ENCODE measurements around the gene POLR3K. TPM values are rescaled to one million over a fixed set of nuclear protein-coding genes. Genes with fewer than 3 reads are reported as not detected.
A peak's percentile ranks its signal among the peaks of the same experiment; 100 is the strongest.
"Not testable (repeated sequence)": the region's sequence is repeated elsewhere in the genome, so short reads cannot be mapped to it uniquely, and the experiment has no call there.

Gene POLR3K
- total RNA-seq, 1 experiment from 2014 or later = 29.1 TPM

DNA sequence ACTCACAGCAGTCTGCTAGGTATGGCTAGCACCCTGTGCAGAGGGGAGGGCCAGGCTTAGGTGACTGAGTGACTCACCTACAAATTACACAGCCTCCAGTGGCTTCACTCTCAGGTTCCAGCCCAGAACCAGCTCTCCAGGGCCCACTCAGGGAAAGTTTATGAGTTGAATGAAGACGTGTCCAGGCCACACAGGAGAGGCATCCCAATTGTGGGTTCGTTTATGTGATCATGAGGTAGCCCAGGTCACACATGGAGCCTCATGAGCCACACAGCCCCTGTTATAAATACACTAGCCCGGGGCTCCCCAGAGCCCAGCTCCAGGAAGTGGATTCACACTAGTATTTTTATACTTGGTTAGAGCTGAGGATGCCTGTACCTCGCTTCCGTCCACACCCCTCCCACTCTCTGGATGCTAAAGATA lies 27.5 kb downstream of the POLR3K start:
- CTCF ChIA-PET; intact Hi-C loops (cut with micrococcal nuclease; ENCODE audit: unreplicated experiment); H3K4me3 Mint-ChIP-seq (ENCODE audit: low read depth, unreplicated experiment); H3K27me3 Mint-ChIP-seq (ENCODE audit: unreplicated experiment); H3K36me3 Mint-ChIP-seq (ENCODE audit: insufficient read depth, unreplicated experiment); H3K4me1 Mint-ChIP-seq (ENCODE audit: low read depth, unreplicated experiment); DNase-seq; H3K27ac Mint-ChIP-seq (ENCODE audit: unreplicated experiment); H3K9me3 Mint-ChIP-seq (ENCODE audit: low read depth, unreplicated experiment); BruUV-seq (replicated peaks): not testable (repeated sequence)

GRCh38 chr16:24151-24550 lies 29.3 kb downstream of the POLR3K start:
- H3K27me3 Mint-ChIP-seq (ENCODE audit: unreplicated experiment); H3K36me3 Mint-ChIP-seq (ENCODE audit: insufficient read depth, unreplicated experiment); CTCF ChIA-PET; H3K4me3 Mint-ChIP-seq (ENCODE audit: low read depth, unreplicated experiment); DNase-seq; intact Hi-C loops (cut with micrococcal nuclease; ENCODE audit: unreplicated experiment); H3K4me1 Mint-ChIP-seq (ENCODE audit: low read depth, unreplicated experiment); H3K9me3 Mint-ChIP-seq (ENCODE audit: low read depth, unreplicated experiment); BruUV-seq (replicated peaks); H3K27ac Mint-ChIP-seq (ENCODE audit: unreplicated experiment): not testable (repeated sequence)

DNA sequence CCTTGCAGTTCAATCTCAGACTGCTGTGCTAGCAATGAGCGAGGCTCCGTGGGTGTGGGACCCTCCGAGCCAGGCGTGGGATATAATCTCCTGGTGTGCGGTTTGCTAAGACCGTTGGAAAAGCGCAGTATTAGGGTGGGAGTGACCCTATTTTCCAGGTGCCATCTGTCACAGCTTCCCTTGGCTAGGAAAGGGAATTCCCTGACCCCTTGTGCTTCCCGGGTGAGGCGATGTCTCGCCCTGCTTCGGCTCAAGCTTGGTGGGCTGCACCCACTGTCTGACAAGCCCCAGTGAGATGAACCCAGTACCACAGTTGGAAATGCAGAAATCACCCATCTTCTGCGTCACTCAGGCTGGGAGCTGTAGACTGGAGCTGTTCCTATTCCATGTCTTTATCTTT lies 32.5 kb downstream of the POLR3K start:
- H3K27me3 Mint-ChIP-seq (ENCODE audit: unreplicated experiment); H3K9me3 Mint-ChIP-seq (ENCODE audit: low read depth, unreplicated experiment); BruUV-seq (replicated peaks); CTCF ChIA-PET; H3K27ac Mint-ChIP-seq (ENCODE audit: unreplicated experiment); DNase-seq; intact Hi-C loops (cut with micrococcal nuclease; ENCODE audit: unreplicated experiment); H3K4me1 Mint-ChIP-seq (ENCODE audit: low read depth, unreplicated experiment); H3K36me3 Mint-ChIP-seq (ENCODE audit: insufficient read depth, unreplicated experiment); H3K4me3 Mint-ChIP-seq (ENCODE audit: low read depth, unreplicated experiment): not testable (repeated sequence)

DNA sequence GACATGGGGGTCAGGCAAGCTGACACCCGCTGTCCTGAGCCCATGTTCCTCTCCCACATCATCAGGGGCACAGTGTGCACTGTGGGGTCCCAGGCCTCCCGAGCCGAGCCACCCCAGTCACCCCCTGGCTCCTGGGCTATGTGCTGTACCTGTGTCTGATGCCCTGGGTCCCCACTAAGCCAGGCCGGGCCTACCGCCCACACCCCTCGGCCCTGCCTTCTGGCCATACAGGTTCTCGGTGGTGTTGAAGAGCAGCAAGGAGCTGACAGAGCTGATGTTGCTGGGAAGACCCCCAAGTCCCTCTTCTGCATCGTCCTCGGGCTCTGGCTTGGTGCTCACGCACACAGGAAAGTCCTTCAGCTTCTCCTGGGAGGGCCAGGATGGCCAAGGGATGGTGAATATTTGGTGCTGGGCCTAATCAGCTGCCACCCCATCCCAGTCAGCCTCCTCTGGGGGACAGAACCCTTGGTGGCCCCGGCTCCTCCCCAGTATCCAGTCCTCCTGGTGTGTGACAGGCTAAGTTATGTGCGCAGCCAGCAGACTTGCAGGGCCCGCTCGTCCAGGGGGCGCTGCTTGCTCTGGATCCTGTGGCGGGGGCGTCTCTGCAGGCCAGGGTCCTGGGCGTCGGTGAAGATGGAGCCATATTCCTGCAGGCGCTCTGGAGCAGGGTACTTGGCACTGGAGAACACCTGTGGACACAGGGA lies 36.2 kb downstream of the POLR3K start:
- intact Hi-C loops (cut with micrococcal nuclease; ENCODE audit: unreplicated experiment); H3K4me3 Mint-ChIP-seq (ENCODE audit: low read depth, unreplicated experiment); CTCF ChIA-PET; BruUV-seq (replicated peaks); DNase-seq; H3K4me1 Mint-ChIP-seq (ENCODE audit: low read depth, unreplicated experiment); H3K27ac Mint-ChIP-seq (ENCODE audit: unreplicated experiment); H3K36me3 Mint-ChIP-seq (ENCODE audit: insufficient read depth, unreplicated experiment); H3K27me3 Mint-ChIP-seq (ENCODE audit: unreplicated experiment); H3K9me3 Mint-ChIP-seq (ENCODE audit: low read depth, unreplicated experiment): not testable (repeated sequence)

DNA sequence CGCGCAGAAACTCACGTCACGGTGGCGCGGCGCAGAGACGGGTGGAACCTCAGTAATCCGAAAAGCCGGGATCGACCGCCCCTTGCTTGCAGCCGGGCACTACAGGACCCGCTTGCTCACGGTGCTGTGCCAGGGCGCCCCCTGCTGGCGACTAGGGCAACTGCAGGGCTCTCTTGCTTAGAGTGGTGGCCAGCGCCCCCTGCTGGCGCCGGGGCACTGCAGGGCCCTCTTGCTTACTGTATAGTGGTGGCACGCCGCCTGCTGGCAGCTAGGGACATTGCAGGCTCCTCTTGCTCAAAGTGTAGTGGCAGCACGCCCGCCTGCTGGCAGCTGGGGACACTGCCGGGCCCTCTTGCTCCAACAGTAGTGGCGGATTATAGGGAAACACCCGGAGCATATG lies 42.6 kb downstream of the POLR3K start:
- peak; percentile 77 for DNase-seq
- H3K27me3 Mint-ChIP-seq (ENCODE audit: unreplicated experiment); BruUV-seq (replicated peaks); intact Hi-C loops (cut with micrococcal nuclease; ENCODE audit: unreplicated experiment); CTCF ChIA-PET; H3K36me3 Mint-ChIP-seq (ENCODE audit: insufficient read depth, unreplicated experiment); H3K27ac Mint-ChIP-seq (ENCODE audit: unreplicated experiment); H3K4me1 Mint-ChIP-seq (ENCODE audit: low read depth, unreplicated experiment); H3K9me3 Mint-ChIP-seq (ENCODE audit: low read depth, unreplicated experiment): not testable (repeated sequence)
- TF ChIP-seq, protein P1, sequence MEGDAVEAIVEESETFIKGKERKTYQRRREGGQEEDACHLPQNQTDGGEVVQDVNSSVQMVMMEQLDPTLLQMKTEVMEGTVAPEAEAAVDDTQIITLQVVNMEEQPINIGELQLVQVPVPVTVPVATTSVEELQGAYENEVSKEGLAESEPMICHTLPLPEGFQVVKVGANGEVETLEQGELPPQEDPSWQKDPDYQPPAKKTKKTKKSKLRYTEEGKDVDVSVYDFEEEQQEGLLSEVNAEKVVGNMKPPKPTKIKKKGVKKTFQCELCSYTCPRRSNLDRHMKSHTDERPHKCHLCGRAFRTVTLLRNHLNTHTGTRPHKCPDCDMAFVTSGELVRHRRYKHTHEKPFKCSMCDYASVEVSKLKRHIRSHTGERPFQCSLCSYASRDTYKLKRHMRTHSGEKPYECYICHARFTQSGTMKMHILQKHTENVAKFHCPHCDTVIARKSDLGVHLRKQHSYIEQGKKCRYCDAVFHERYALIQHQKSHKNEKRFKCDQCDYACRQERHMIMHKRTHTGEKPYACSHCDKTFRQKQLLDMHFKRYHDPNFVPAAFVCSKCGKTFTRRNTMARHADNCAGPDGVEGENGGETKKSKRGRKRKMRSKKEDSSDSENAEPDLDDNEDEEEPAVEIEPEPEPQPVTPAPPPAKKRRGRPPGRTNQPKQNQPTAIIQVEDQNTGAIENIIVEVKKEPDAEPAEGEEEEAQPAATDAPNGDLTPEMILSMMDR (IDR thresholded peaks at IDR 0.05; ENCODE audit: unreplicated experiment) = peak; percentile 14
- peak overlapping the region; percentile 28 for H3K4me3 Mint-ChIP-seq (ENCODE audit: low read depth, unreplicated experiment)

DNA sequence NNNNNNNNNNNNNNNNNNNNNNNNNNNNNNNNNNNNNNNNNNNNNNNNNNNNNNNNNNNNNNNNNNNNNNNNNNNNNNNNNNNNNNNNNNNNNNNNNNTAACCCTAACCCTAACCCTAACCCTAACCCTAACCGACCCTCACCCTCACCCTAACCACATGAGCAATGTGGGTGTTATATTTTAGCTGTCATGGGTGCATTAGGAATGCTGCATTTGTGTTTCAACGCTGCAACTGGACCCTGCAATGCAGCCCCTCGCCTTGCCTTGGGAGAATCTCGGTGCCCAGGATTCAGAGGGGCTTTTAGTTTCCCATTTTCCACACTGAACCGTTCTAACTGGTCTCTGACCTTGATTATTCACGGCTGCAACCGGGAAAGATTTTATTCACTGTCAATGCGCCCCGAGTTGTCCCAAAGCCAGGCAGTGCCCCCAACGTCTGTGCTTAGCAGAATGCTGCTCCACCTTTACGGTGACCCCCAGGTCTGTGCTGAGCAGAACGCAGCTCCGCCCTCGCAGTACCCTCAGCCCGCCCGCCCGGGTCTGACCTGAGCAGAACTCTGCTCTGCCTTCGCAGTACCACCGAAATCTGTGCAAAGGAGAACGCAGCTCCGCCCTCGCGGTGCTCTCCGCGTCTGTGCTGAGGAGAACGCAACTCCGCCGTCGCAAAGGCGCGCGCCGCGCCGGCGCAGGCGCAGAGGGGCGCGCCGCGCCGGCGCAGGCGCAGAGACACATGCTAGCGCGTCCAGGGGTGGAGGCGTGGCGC lies 43.3 kb downstream of the POLR3K start:
- Mint-ChIP-seq H3K27me3 (ENCODE audit: unreplicated experiment) (no peaks in the 10 kb centered on the region), H3K4me3 (ENCODE audit: low read depth, unreplicated experiment) (no peak overlapping the region), H3K4me1 (ENCODE audit: low read depth, unreplicated experiment) (no peaks in the 10 kb centered on the region), H3K36me3 (ENCODE audit: insufficient read depth, unreplicated experiment) (no peaks in the 10 kb centered on the region), H3K9me3 (ENCODE audit: low read depth, unreplicated experiment) (no peaks in the 10 kb centered on the region), H3K27ac (ENCODE audit: unreplicated experiment) (no peak overlapping the region)
- no peak for DNase-seq
- CTCF ChIA-PET = no interaction called here
- intact Hi-C loops (cut with micrococcal nuclease; ENCODE audit: unreplicated experiment) = no loop called here
- TF ChIP-seq, protein P1 (IDR thresholded peaks at IDR 0.05; ENCODE audit: unreplicated experiment) = no peak
- BruUV-seq (replicated peaks) = no TSS peak

Small RNA genes lying within 50 kb of the gene (microRNA-seq; reads per million reads assigned to microRNA genes)
- not detected for gene MIR6859-4

Other genes starting within 250 kb of the POLR3K start
- gene SNRNP25, start 220 bp upstream of the POLR3K start, total RNA-seq (2022) = 37.8 and 38.7 TPM in 2 replicates
- 47.3 and 60.2 TPM in 2 replicates for gene RHBDF1, start 19.0 kb upstream of the POLR3K start, total RNA-seq (2022)
- 40.1 and 45.6 TPM in 2 replicates for gene MPG, start 24.6 kb upstream of the POLR3K start, total RNA-seq (2022)
- gene NPRL3, start 85.1 kb upstream of the POLR3K start, total RNA-seq (2022) = 51.8 and 53.2 TPM in 2 replicates
- not detected in 2 replicates for gene HBZ, start 99.0 kb upstream of the POLR3K start, total RNA-seq (2022)
- not detected in 2 replicates for gene HBM, start 112.4 kb upstream of the POLR3K start, total RNA-seq (2022)
- gene HBA2, start 119.3 kb upstream of the POLR3K start, total RNA-seq (2022) = not detected in 2 replicates
- not detected in 2 replicates for gene HBA1, start 123.1 kb upstream of the POLR3K start, total RNA-seq (2022)
- not detected in 2 replicates for gene HBQ1, start 126.9 kb upstream of the POLR3K start, total RNA-seq (2022)
- 74.6 and 79.3 TPM in 2 replicates for gene LUC7L, start 175.8 kb upstream of the POLR3K start, total RNA-seq (2022)
- 118 and 130 TPM in 2 replicates for gene FAM234A, start 181.2 kb upstream of the POLR3K start, total RNA-seq (2022)
- 0.85 and 1.7 TPM in 2 replicates for gene RGS11, start 222.3 kb upstream of the POLR3K start, total RNA-seq (2022)
- gene ARHGDIG, start 227.0 kb upstream of the POLR3K start, total RNA-seq (2022) = 0.29 TPM in 1 of 2 replicates, not detected in the other
- 0.71 TPM in 1 of 2 replicates, not detected in the other for gene PDIA2, start 229.6 kb upstream of the POLR3K start, total RNA-seq (2022)